A673 (cell line): Measurements from ENCODE around the gene MDFIC. TPM values are rescaled to one million over a fixed set of nuclear protein-coding genes. Genes with fewer than 3 reads are reported as not detected.

Source experiments
- BruUV-seq: library from RNA; stranded (reverse); fragments of 400-500 nt; replicated peaks from 2 replicates; lab custom pipeline; 2021; lab: Mats Ljungman, UMichigan
- CTCF ChIA-PET: fragments of 300-600 bp; sonication (Branson Sonifier 250); formaldehyde crosslinking; loops from one replicate; lab custom pipeline; 2022; ENCODE audit warnings: antibody characterized with exemption; lab: Charles Lee
- POLR2A ChIA-PET: fragments of 300-600 bp; sonication (Branson Sonifier 250); formaldehyde crosslinking; loops from one replicate; lab custom pipeline; 2022; ENCODE audit warnings: antibody characterized with exemption; ENCODE audit not compliant: low non-redundant PET; lab: Charles Lee
- DNase-seq: peaks from one replicate; pipeline ENCODE4 v3.0.0-alpha.2; 2015; ENCODE audit warnings: low spot score
- H3K27ac ChIP-seq: fragments of 200-600 bp; sonication (generic); 2 replicates; pipeline ENCODE4 v1.5.1; 2016; ENCODE audit warnings: mixed run types, low read depth, mild to moderate bottlenecking, mixed read lengths, antibody characterized with exemption, low read length; ENCODE audit not compliant: poor library complexity, severe bottlenecking
- H3K27me3 ChIP-seq: fragments of 200-600 bp; sonication (generic); replicated peaks from 2 replicates; pipeline ENCODE4 v1.6.1; 2017; ENCODE audit warnings: mixed run types, low read depth, mild to moderate bottlenecking, mixed read lengths, antibody characterized with exemption, low read length; ENCODE audit not compliant: insufficient read depth, poor library complexity
- H3K36me3 ChIP-seq: fragments of 200-600 bp; sonication (generic); 2 replicates; pipeline ENCODE4 v1.6.1; 2016; ENCODE audit warnings: mixed run types, mild to moderate bottlenecking, mixed read lengths, antibody characterized with exemption, low read length; ENCODE audit not compliant: insufficient read depth, poor library complexity, severe bottlenecking
- H3K4me1 ChIP-seq: fragments of 200-600 bp; sonication (generic); 2 replicates; pipeline ENCODE4 v1.6.1; 2017; ENCODE audit warnings: mixed run types, mild to moderate bottlenecking, mixed read lengths, antibody characterized with exemption, low read length; ENCODE audit not compliant: insufficient read depth, poor library complexity, severe bottlenecking
- H3K4me3 ChIP-seq: fragments of 200-600 bp; sonication (generic); 2 replicates; pipeline ENCODE4 v1.5.1; 2016; ENCODE audit warnings: low read depth, mixed run types, mild to moderate bottlenecking, mixed read lengths, low read length; ENCODE audit not compliant: poor library complexity, severe bottlenecking
- H3K9me3 ChIP-seq: fragments of 200-600 bp; sonication (generic); 2 replicates; pipeline ENCODE4 v1.6.1; 2016; ENCODE audit warnings: mixed run types, low read depth, mild to moderate bottlenecking, mixed read lengths, antibody characterized with exemption, low read length; ENCODE audit not compliant: poor library complexity, severe bottlenecking
- EZH2 ChIP-seq: fragments of 200-600 bp; sonication (generic); IDR thresholded peaks from 2 replicates; pipeline ENCODE4 v1.6.1; 2017; ENCODE audit warnings: borderline replicate concordance, low read depth, mild to moderate bottlenecking, mixed read lengths, antibody characterized with exemption, low read length; ENCODE audit not compliant: poor library complexity, severe bottlenecking
- intact Hi-C: fragments of 100-400 bp; cut with micrococcal nuclease; formaldehyde crosslinking; loops from one replicate; pipeline ENCODE4 v1.10.0; 2022; ENCODE audit not compliant: unreplicated experiment
- total RNA-seq: library from RNA; stranded (reverse); gene quantifications from 2 replicates; pipeline ENCODE4 v1.2.3, GENCODE V29; 2021
- TF ChIP-seq, protein P1 (sequence below): fragments of 300-800, 200-600 bp; sonication (generic); conservative IDR thresholded peaks from 2 replicates; pipeline ENCODE4 v1.5.1; 2017; ENCODE audit warnings: low read depth, mild to moderate bottlenecking, antibody characterized with exemption, low read length, moderate library complexity, mixed read lengths

The MDFIC gene
- total RNA-seq, 1 experiment from 2014 or later = 32.6 TPM

DNA sequence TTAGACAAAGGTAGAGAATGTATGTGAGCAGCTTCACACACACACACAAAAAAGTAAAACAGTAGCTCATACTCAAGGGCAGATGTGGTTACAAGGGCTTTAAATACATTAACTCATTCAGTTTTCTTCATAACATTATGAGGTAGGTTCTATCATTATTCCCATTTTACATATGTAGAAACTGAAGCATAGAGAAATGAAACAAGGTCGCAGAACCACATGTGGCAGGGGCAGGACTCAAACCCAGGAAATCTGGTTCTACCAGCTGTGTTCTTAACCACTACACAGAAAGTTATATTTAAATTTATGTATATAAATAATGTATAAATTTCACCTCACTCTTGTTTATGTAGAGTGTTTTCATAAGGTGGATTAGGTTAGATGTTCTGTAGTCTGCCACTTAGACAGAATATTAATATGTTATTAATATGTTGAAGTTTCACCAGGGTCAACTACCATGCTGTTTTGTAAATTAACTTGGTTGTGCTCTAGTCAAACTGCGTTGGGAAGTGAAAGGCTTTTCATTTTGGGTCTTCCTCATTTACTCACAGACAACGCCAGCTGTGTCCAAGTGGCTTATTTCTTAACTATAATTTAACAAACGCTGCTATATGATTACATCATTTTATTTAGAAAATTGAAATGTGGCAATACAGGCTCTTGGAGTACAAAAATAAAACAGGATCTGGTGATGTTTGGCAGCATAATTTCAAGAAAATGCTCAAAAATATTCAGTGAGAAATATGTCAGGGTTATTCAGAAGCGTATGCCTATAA, 138.4 kb downstream of the MDFIC start:
- H3K9me3 ChIP-seq = no peaks in the 10 kb centered on the region
- H3K4me1 ChIP-seq = no peaks in the 10 kb centered on the region
- CTCF ChIA-PET = no interaction called here
- POLR2A ChIA-PET = no interaction called here
- intact Hi-C loops = no loop called here
- no peak overlapping the region for H3K27ac ChIP-seq
- H3K4me3 ChIP-seq = no peak overlapping the region
- TF ChIP-seq, protein P1, sequence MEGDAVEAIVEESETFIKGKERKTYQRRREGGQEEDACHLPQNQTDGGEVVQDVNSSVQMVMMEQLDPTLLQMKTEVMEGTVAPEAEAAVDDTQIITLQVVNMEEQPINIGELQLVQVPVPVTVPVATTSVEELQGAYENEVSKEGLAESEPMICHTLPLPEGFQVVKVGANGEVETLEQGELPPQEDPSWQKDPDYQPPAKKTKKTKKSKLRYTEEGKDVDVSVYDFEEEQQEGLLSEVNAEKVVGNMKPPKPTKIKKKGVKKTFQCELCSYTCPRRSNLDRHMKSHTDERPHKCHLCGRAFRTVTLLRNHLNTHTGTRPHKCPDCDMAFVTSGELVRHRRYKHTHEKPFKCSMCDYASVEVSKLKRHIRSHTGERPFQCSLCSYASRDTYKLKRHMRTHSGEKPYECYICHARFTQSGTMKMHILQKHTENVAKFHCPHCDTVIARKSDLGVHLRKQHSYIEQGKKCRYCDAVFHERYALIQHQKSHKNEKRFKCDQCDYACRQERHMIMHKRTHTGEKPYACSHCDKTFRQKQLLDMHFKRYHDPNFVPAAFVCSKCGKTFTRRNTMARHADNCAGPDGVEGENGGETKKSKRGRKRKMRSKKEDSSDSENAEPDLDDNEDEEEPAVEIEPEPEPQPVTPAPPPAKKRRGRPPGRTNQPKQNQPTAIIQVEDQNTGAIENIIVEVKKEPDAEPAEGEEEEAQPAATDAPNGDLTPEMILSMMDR = no peak
- no peak for TF ChIP-seq EZH2
- H3K27me3 ChIP-seq = no peaks in the 10 kb centered on the region
- DNase-seq = no peak
- no peaks in the 10 kb centered on the region for H3K36me3 ChIP-seq
- no TSS peak for BruUV-seq

DNA sequence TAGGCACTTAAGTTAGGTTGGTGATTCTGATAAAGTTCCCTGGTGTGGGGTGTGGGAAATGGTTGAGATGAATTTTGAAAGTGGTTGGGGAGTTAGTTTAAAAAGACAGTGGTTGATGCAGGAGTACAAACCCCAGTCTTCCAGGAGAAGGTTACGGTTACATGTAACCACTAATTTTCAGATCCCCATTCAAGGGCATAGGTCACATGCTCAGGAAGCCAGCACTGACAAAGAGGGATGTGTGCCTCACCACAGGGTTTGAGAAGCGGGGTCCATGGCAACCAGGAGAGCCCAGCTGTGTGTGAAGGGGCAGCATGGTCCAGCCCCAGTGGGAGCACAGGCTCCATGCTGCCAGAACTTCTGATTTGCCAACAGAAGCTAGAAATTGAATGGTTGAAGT, 144.2 kb downstream of the MDFIC start:
- intact Hi-C loops = no loop called here
- POLR2A ChIA-PET = no interaction called here
- H3K27me3 ChIP-seq = no peaks in the 10 kb centered on the region
- BruUV-seq = no TSS peak
- no peak for DNase-seq
- H3K4me3 ChIP-seq = no peak overlapping the region
- CTCF ChIA-PET = no interaction called here
- no peak overlapping the region for H3K27ac ChIP-seq
- H3K9me3 ChIP-seq = no peaks in the 10 kb centered on the region
- TF ChIP-seq, protein P1 = no peak
- no peak for TF ChIP-seq EZH2
- no peaks in the 10 kb centered on the region for H3K36me3 ChIP-seq
- no peaks in the 10 kb centered on the region for H3K4me1 ChIP-seq

DNA sequence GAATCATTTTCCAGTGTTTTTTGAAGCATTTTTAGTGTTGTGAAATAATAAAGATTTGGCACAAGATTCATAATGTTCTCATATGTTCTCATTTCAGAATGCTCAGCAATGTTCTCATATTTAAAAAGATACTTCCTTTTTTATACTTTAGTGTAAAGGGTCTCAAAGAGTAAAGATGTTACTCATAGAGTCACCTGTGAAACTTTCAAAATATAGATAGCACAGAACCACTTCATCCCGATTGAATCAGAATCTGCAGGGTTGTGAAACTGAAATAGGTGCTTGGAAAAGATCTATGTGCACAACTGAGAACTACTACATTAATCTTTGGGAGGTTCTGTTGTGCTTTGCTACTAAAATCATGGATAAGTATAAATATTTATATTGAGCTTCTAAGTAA, 144.7 kb downstream of the MDFIC start:
- intact Hi-C loops = no loop called here
- ChIA-PET POLR2A (no interaction called here), CTCF (no interaction called here)
- Histone ChIP-seq H3K27ac (no peak overlapping the region), H3K27me3 (no peaks in the 10 kb centered on the region), H3K4me3 (no peak overlapping the region), H3K9me3 (no peaks in the 10 kb centered on the region), H3K36me3 (no peaks in the 10 kb centered on the region), H3K4me1 (no peaks in the 10 kb centered on the region)
- TF ChIP-seq, protein P1 = no peak
- TF ChIP-seq EZH2 = no peak
- DNase-seq = no peak
- no TSS peak for BruUV-seq
